Esophagus squamous epithelium (tissue), 4 donors: ENCODE results near the gene ZDHHC22.

Experiments used
- POLR2A ChIP-seq, 4 donors: fragments of 450-650 bp; IDR thresholded peaks; one replicate each; pipeline ENCODE4 v1.6.1; 2017; ENCODE audit warnings: antibody characterized with exemption in 4 of 4, mild to moderate bottlenecking in 4 of 4, moderate library complexity in 3 of 4
- TF ChIP-seq, protein P1 (sequence below), 6 experiments: fragments of 450-650 bp in 4 of 6; fragments of 200-600 bp in 2 of 6; sonication (generic) in 2 of 6; IDR thresholded peaks; one replicate each; pipeline ENCODE4 v1.5.1; 2016 to 2019; ENCODE audit warnings: antibody characterized with exemption in 6 of 6, mild to moderate bottlenecking in 4 of 6, moderate library complexity in 4 of 6

DNA sequence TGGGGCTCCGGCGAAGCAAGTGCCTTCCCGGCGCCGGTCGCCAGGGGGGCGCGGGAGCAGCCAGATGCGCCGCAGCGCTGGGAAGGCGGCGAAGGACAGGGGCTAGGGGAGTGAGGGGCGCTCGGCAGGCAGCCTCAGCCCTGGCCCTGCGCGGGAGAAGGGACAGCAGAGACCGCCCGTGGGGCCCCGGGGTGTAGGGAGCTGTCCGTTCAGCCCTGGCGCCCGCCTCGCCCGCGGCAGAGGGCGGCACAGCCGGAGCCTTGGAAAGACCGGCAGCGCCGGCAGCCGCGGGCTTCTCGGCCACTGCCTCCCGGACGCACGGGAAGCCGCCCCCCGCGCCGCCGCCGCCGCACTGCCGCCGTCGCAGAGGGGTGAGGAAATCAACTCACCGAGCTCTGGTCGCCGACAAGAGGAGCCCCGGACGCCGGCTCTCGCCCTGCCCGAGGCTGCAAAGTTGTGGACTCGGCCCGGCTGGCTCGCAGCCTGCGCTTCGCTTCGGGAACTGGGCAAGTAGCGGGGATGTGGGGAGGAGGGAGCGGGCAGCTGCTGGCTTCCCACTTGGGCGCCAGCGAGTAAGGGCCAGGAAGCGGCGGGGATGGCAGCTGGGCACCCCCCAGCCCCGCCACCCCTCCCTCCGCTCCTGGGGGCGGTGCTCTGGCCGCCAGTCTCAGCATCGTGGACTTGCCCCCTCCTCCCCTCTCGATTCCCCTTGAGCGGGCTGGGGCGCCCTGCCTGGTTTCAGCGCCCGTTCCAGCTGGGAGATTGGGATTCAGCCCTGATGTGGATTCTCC, at the start of gene ZDHHC22:
- TF ChIP-seq, protein P1, sequence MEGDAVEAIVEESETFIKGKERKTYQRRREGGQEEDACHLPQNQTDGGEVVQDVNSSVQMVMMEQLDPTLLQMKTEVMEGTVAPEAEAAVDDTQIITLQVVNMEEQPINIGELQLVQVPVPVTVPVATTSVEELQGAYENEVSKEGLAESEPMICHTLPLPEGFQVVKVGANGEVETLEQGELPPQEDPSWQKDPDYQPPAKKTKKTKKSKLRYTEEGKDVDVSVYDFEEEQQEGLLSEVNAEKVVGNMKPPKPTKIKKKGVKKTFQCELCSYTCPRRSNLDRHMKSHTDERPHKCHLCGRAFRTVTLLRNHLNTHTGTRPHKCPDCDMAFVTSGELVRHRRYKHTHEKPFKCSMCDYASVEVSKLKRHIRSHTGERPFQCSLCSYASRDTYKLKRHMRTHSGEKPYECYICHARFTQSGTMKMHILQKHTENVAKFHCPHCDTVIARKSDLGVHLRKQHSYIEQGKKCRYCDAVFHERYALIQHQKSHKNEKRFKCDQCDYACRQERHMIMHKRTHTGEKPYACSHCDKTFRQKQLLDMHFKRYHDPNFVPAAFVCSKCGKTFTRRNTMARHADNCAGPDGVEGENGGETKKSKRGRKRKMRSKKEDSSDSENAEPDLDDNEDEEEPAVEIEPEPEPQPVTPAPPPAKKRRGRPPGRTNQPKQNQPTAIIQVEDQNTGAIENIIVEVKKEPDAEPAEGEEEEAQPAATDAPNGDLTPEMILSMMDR (IDR thresholded peaks at IDR 0.05), result peak in 2 of 6 experiments; percentile 33
- TF ChIP-seq POLR2A (IDR thresholded peaks at IDR 0.05), result no peak
